H1 (cell line): Measurements from ENCODE around the gene TRIM45.

Experiments used
- CTCF ChIP-seq, 3 experiments: IDR thresholded peaks; 1 replicate in 2 of 3; 2 replicates in 1 of 3; pipeline versions ENCODE4 v1.5.1 to v1.6.1; 2011; ENCODE audit warnings: low read length in 3 of 3, mild to moderate bottlenecking in 3 of 3, inconsistent platforms in 2 of 3, low read depth in 1 of 3, moderate library complexity in 1 of 3; ENCODE audit not compliant: insufficient read depth in 1 of 3; ENCODE audit errors: control extremely low read depth in 1 of 3
- EP300 ChIP-seq, 2 experiments: IDR thresholded peaks; 1 replicate in 1 of 2; 2 replicates in 1 of 2; pipeline ENCODE4 v1.6.1; 2011 to 2012; ENCODE audit warnings: low read depth in 2 of 2, low read length in 2 of 2, mild to moderate bottlenecking in 2 of 2, borderline replicate concordance in 1 of 2, inconsistent platforms in 1 of 2, moderate library complexity in 1 of 2
- JUN ChIP-seq: IDR thresholded peaks from 2 replicates; pipeline ENCODE4 v1.6.1; 2011; ENCODE audit warnings: low read depth, mild to moderate bottlenecking, improper control_type of control experiment, low read length
- JUND ChIP-seq: IDR thresholded peaks from 2 replicates; pipeline ENCODE4 v1.6.1; 2011; ENCODE audit warnings: mild to moderate bottlenecking, improper control_type of control experiment, low read length
- MAX ChIP-seq: IDR thresholded peaks from 2 replicates; pipeline ENCODE4 v1.6.1; 2012; ENCODE audit warnings: inconsistent platforms
- POLR2AphosphoS5 ChIP-seq: IDR thresholded peaks from 2 replicates; pipeline ENCODE4 v1.6.1; 2011; ENCODE audit warnings: low read depth, low read length
- SAP30 ChIP-seq: fragments of 300-600 bp; sonication (generic); IDR thresholded peaks from 2 replicates; pipeline ENCODE4 v1.7.1; 2012; ENCODE audit warnings: low read length, moderate library complexity, mild to moderate bottlenecking, inconsistent platforms; ENCODE audit not compliant: insufficient read depth, insufficient replicate concordance
- SIRT6 ChIP-seq: IDR thresholded peaks from one replicate; pipeline ENCODE4 v1.7.1; 2012; ENCODE audit warnings: low read length, inconsistent platforms
- SRF ChIP-seq: IDR thresholded peaks from 2 replicates; pipeline ENCODE4 v1.6.1; 2011; ENCODE audit warnings: mild to moderate bottlenecking, low read depth, low read length, moderate library complexity
- TAF1 ChIP-seq: IDR thresholded peaks from 2 replicates; pipeline ENCODE4 v1.6.1; 2011; ENCODE audit warnings: mild to moderate bottlenecking, low read depth, low read length

- TF ChIP-seq JUN (no peak), CTCF (IDR thresholded peaks at IDR 0.05; ENCODE audit: control extremely low read depth in 1 of 3, insufficient read depth in 1 of 3, low read depth in 1 of 3, low read length in 3 of 3) (peak; percentile 57 to 80 (median 67)), SRF (no peak), JUND (no peak), TAF1 (no peak), EP300 (IDR thresholded peaks at IDR 0.05; ENCODE audit: borderline replicate concordance in 1 of 2, low read depth in 2 of 2, low read length in 2 of 2) (no peak), SIRT6 (no peak), MAX (no peak), SAP30 (no peak), POLR2AphosphoS5 (no peak)
Measured at GRCh38 chr1:117067533-117068370, 53.8 kb downstream of the TRIM45 start.
